GM18519 (cell line): ENCODE results near the gene HLA-DRA.

ENCODE experiments used
- ATAC-seq: cut with Tn5 transposase; IDR thresholded peaks from one replicate; pipeline ENCODE4 v1.9.1; 2021; ENCODE audit warnings: mild to moderate bottlenecking, moderate library complexity; ENCODE audit not compliant: unreplicated experiment, low FRiP score

HLA-DRA gene

GRCh38 chr6:32439602-32440214 lies at the start of gene HLA-DRA:
Gene HLA-DRA (plus strand): TSS chr6:32439887. CDS start chr6:32439951, 64 bp downstream.
- ATAC-seq = no peak

DNA sequence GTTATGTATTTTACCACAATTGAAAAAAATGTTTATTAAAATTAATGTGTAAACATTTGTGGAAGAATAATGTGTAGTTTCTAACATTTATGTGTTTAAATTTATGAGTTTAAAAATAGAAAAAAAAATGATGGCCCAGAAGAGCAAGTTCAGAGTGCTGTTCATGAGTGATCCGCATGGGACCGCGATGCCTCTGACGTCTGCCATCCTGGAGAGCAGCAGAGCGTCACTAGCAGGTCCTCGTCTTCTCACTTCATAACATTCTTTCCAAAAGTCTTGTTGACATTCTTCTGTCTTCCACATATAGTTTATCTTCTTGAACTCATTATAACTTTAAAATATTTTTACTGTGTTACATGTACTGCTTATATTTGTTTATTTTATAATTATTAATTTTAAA lies 48.2 kb upstream of the HLA-DRA start:
- no peak for ATAC-seq

- ATAC-seq = no peak
These were observed 45.8 kb upstream of the HLA-DRA start for GRCh38 chr6:32393665-32394420.

DNA sequence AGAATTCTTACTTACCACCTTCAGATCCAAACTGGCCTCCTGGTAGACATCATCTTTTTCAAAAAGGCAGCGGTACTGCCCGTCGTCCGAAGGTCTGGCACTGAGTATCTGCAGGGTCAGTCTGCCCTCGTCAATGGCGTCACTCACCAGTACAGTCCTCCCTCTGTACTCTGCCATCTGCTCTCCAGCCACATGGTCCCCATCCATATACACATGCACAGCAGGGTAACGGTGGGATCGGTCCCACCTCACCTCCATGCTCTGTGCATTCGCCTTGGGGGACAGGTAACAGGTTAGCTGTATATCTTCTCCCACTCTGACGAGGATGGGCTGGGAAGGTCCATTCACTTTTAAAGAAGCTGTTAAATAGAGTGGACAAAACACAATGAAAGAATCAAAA lies 43.7 kb upstream of the HLA-DRA start:
- no peak for ATAC-seq

GRCh38 chr6:32397252-32397920 lies 42.3 kb upstream of the HLA-DRA start:
- ATAC-seq = peak; percentile 54

- ATAC-seq = no peak
These were observed 38.3 kb upstream of the HLA-DRA start for GRCh38 chr6:32401284-32401963.

- ATAC-seq = no peak
These were observed 36.9 kb upstream of the HLA-DRA start for GRCh38 chr6:32402812-32403211.

DNA sequence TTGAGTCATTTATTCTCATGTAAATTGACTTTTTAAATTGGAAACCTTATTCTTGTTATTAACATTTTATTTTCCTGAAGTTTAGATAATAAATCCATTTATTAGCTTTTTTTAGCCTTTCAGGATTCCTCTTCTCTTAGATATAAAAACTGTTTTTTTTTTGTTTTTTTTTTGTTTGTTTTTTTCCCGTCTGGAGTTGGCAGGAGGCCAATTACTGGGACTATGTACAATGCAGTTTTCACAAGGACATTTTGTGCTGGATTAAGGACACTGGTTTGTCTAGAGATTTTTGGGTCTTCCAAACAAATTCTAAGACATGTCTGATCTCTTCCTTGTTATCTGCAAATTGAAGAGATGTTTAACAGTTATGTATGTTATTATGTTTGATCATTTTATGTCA lies 34.0 kb upstream of the HLA-DRA start:
- ATAC-seq = no peak

GRCh38 chr6:32406197-32406596 lies 33.5 kb upstream of the HLA-DRA start:
- ATAC-seq = no peak

DNA sequence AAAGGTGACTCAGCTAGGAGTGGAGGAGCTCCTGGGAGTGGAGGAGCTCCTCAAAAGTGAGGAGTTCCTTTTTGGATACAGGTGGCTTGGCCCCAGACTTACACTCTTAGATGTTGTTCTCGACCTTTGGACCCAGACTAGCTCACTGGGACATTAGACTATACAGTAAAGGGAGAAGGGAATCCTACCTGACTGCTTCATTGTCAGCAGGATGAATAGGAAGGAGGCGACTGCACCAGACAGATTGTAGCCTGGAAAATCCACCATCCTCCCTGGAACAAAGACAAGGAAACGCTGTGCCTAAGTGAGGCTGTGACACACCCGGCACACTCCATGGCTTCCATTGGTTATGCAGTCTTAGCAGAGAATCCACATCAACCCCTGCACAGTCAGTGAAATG lies 32.8 kb upstream of the HLA-DRA start, which contains the start of gene BTNL2:
Gene BTNL2 (minus strand): TSS at position 325 of the 400 bp plus-strand sequence. CDS start 58 bp downstream, at position 267.
- ATAC-seq = no peak

DNA sequence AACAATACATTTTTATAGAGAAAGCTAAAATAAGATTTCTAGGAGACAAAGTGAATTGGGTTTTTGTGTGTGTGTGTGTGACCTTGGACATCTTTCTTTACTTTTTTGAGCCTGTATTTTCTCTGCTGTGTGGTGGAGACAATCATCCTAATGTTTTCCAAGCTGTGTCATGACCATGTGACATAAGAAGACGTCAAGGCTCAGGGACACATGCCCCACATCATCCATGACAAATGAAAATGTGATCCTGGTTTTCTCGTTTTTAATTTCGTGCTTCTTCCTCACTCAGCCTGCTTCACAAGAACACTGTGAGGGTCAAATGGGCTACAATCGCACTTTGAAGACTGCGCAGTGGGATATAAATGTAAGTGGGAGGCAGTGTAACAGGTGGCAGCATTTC lies 28.8 kb upstream of the HLA-DRA start:
- ATAC-seq = no peak

DNA sequence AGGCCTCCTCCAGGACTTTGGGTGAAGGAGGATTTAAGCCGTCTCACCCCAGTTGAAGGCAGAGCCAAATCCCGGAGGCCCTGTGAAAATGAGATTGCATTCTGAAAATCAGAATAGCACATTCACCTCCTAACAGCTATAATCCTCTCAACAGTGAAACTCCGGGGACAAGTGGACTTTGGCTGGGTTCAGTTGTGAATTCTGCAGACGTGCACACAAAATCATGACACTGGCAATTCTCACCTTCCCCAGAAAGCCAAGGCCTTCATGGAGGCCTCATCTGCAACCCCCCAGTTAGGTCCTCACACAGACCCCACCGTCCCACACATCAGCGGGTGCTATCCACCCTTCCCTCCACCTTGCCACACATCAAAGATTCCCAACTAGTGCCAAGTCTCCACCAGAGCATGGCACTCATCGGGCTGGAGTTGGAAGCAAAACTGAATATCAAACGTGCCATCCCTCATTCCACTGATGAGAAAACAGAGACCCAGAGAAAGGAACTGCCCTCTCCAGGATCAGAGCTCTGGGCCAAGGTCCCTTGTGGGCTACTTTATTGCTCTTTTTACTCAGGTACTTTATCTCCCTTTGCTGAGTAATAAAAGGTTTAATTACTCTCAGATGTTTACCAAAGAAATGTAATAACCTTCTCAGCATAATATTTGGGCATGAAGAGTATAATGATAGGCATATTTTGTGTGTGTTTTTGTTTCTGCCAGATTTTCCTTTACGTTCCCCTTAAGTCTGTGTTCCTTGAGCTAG lies 27.9 kb upstream of the HLA-DRA start:
- no peak for ATAC-seq

- no peak for ATAC-seq
These were observed 26.1 kb upstream of the HLA-DRA start for GRCh38 chr6:32413427-32414047.

DNA sequence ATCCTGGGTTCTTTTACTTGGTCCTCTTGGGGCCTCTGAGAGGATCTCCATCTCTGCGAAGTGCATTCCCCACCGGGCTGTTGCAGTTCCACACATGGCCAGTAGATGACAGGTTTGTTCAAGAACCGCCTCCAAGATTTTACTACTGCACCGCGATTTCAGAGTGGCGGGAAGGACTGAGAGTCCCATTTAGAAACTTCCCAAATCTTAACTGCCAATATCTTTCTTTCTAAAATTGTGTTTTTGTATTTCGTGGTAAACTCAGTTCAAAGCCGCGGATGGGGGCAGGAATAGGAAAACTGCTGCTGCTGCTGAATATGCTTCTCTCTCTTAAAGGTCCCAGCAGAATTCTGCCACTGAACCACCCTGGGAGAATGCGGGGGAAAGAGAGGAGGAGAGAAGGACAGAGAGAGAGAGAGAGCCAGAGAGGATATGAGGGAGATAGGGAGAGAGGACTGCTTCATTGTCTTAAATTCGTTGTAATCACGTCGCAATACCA lies 24.1 kb upstream of the HLA-DRA start:
- ATAC-seq = no peak

- no peak for ATAC-seq
These were observed 23.7 kb upstream of the HLA-DRA start for GRCh38 chr6:32416036-32416435.

GRCh38 chr6:32424589-32425300 lies 14.9 kb upstream of the HLA-DRA start:
- no peak for ATAC-seq

DNA sequence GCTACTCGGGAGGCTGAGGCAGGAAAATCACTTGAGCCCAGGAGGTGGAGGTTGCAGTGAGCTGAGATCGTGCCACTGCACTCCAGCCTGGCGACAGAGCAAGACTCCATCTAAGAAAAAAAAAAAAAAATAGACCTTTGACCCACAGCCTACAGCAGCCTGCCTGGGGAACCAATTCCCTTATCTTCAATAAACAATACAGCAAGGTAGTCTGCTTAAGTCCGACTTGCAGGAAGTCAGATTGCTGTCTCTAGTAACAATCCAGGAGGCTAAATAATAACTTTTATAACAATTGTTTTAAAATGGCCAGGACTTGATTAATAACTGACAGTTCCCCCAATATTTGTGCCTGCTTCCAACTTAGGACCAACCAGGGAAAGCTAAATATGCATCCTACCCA lies 13.3 kb upstream of the HLA-DRA start:
- no peak for ATAC-seq

- ATAC-seq = no peak
These were observed 12.5 kb upstream of the HLA-DRA start for GRCh38 chr6:32427218-32427617.

- no peak for ATAC-seq
These were observed 11.7 kb upstream of the HLA-DRA start for GRCh38 chr6:32427934-32428474.
